Posterior cingulate gyrus (tissue), 11 donors: ENCODE measurements around the gene HYAL2.
"Not testable (repeated sequence)": the region's sequence is repeated elsewhere in the genome, so short reads cannot be mapped to it uniquely, and the experiment has no call there.

Experiments used
- DNase-seq, 10 donors: peaks; one replicate each; pipeline versions ENCODE4 v3.0.0 to v3.0.0-alpha.2; 2020 to 2021; ENCODE audit warnings: mixed read lengths in 3 of 10
- intact Hi-C: fragments of 100-400 bp; cut with DNase I; formaldehyde crosslinking; loops from one replicate; pipeline ENCODE4 v1.15.1; 2023

HYAL2 gene

GRCh38 chr3:50275996-50276761 lies 46.4 kb downstream of the HYAL2 start:
- no peak for DNase-seq
- intact Hi-C loops: loop anchor here (10.0 kb wide), 1 partner anchor 49 kb away; the partner anchor contains the start of genes HYAL2 and TUSC2

GRCh38 chr3:50275141-50275995 lies 47.2 kb downstream of the HYAL2 start:
- intact Hi-C loops: loop anchor here (10.0 kb wide), 1 partner anchor 49 kb away; the partner anchor contains the start of genes HYAL2 and TUSC2
- no peak for DNase-seq

- intact Hi-C loops: loop anchor here (5.0 to 10.0 kb wide), 2 partner anchors 50 to 82 kb away; partner anchors contain the start of genes GNAT1, HYAL2 and TUSC2
- DNase-seq: peak in 4 of 10 donors; percentile 39 to 63 (median 52)
These were observed 48.0 kb downstream of the HYAL2 start for GRCh38 chr3:50274371-50275104.

- DNase-seq: no peak
- intact Hi-C loops: loop anchor here (1.0 to 10.0 kb wide), 4 partner anchors 46 to 152 kb away; partner anchors contain the start of genes GNAT1, HYAL2 and TUSC2
These were observed 48.9 kb downstream of the HYAL2 start for GRCh38 chr3:50273689-50274065.

- intact Hi-C loops: loop anchor here (1.0 to 10.0 kb wide), 5 partner anchors 13 to 152 kb away; partner anchors contain the start of genes GNAT1, HYAL2 and TUSC2
- peak; percentile 79 to 98 (median 92) for DNase-seq
These were observed 49.4 kb downstream of the HYAL2 start for GRCh38 chr3:50272911-50273688.

- DNase-seq: not testable (repeated sequence)
- intact Hi-C loops: loop anchor here (1.0 to 10.0 kb wide), 3 partner anchors 12 to 80 kb away; partner anchors contain the start of genes GNAT1, HYAL2 and TUSC2
These were observed 50.0 kb downstream of the HYAL2 start for GRCh38 chr3:50272538-50272910.

DNA sequence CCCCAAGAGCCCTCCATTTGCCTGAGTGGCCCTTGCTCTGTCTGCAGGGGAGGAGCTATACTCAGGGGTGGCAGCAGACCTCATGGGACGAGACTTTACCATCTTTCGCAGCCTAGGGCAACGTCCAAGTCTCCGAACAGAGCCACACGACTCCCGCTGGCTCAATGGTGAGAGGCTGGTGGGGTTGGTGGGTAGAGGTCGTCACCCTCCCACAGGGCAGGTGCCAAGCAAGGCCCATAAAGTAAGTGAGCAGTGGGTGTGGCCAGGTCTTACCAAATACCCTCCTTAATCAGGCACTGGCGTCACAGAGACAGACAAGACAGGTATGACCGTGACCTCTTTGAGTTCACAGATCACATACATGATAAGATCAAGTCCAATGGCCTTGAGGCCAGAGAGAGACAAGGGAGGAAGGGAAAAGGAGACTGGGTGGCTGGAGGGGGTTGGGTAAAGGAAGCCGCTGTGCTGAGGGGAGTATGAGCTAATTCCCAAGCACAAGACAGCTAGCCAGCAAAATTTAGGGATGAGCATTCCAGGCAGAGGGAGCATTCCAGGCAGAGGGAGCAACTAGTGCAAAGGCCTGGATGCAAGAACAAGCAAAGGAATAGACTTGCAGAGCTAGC lies 51.1 kb downstream of the HYAL2 start:
- no peak for DNase-seq
- intact Hi-C loops: loop anchor here (5.0 to 10.0 kb wide), 2 partner anchors 53 to 79 kb away; partner anchors contain the start of genes GNAT1, HYAL2 and TUSC2

- intact Hi-C loops: loop anchor here (5.0 to 10.0 kb wide), 2 partner anchors 54 to 78 kb away; partner anchors contain the start of genes GNAT1, HYAL2 and TUSC2
- DNase-seq: peak in 2 of 10 donors; percentile 34 to 86
These were observed 51.9 kb downstream of the HYAL2 start for GRCh38 chr3:50270422-50271224.

- intact Hi-C loops: loop anchor here (5.0 to 10.0 kb wide), 2 partner anchors 55 to 78 kb away; partner anchors contain the start of genes GNAT1, HYAL2 and TUSC2
- no peak for DNase-seq
These were observed 52.5 kb downstream of the HYAL2 start for GRCh38 chr3:50269977-50270413.

DNA sequence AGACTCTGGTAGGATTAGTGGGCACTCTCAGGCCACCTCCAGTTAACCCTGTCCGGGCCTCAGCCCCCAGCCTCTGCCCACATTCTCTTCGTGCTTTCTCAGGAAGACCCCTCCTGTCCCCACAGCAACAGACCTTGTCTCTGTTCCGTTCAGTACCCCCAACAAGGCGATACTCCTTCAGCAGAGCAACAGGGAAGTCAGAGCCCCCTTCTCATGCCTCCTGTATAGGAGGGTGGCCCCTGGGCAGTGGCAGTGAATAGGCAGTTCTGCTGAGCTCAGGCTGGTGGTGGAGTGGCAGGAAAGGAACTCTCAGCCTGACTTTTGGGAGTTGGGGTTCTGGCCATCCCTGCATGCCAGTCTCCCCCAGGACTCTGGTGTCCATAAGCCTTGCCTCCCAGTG lies 53.1 kb downstream of the HYAL2 start:
- DNase-seq: no peak

GRCh38 chr3:50268703-50269451 lies 53.7 kb downstream of the HYAL2 start, which contains the start of gene SEMA3B:
Gene SEMA3B, plus strand, starts transcription at chr3:50269147. Its CDS starts 94 bp downstream, at chr3:50269241.
- intact Hi-C loops: no loop called here
- DNase-seq: peak in 5 of 10 donors; percentile 53 to 92 (median 67)

More for the DNA sequence above, 53.1 kb downstream of the HYAL2 start:
- intact Hi-C loops: no loop called here

GRCh38 chr3:50268276-50268675 lies 54.3 kb downstream of the HYAL2 start:
- intact Hi-C loops: no loop called here
- DNase-seq: peak in 1 of 10 donors; percentile 38
